Keratinocyte (primary cell): ENCODE data around the gene GPC3.

Experiments
- EZH2 ChIP-seq: IDR thresholded peaks from one replicate; pipeline ENCODE4 v1.6.1; 2012; ENCODE audit warnings: inconsistent platforms, mild to moderate bottlenecking, low read length, moderate library complexity
- TF ChIP-seq, protein P1 (sequence below), 3 experiments: IDR thresholded peaks in 1 of 3; conservative IDR thresholded peaks in 1 of 3; optimal IDR thresholded peaks in 1 of 3; 2 replicates in 2 of 3; 3 replicates in 1 of 3; pipeline versions ENCODE3 to v1.5.1; 2011; ENCODE audit warnings: low read length in 3 of 3, mild to moderate bottlenecking in 3 of 3, moderate library complexity in 2 of 3, control low read depth in 1 of 3, inconsistent platforms in 1 of 3; ENCODE audit not compliant: insufficient read depth in 2 of 3; ENCODE audit errors: extremely low read depth in 1 of 3

DNA sequence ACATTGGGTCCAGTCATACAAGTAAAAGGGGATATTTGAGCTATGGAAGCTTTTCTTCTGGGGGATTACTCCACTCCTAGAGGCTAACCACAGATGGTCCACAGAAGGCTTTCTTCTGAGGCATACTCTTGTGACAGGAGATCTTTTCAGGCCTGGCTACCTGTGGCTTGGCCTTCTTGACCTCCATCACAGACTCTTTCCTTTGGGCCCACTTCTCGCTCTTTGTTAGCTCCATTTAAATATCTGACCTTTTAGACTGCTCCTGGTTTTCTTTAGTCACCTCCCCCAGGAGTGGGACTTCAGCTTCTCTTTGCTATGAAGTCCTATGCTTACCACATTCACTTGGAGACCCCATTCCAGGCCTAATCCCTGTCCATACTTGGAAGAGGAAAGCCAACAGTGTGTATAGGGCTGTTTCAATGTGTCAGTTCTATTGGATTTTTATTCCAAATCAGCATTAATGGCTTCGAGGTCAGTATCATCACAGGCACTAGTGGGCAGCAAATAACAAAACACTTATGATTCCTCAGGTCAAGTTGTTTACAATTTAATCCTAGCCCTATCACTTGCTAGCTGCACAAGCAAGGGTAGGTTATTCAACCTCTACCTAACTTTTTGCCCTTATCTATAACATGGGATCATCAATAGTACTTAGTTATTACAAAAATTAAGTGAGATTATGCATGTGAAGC, 26.3 kb downstream of the GPC3 start:
- TF ChIP-seq, protein P1, sequence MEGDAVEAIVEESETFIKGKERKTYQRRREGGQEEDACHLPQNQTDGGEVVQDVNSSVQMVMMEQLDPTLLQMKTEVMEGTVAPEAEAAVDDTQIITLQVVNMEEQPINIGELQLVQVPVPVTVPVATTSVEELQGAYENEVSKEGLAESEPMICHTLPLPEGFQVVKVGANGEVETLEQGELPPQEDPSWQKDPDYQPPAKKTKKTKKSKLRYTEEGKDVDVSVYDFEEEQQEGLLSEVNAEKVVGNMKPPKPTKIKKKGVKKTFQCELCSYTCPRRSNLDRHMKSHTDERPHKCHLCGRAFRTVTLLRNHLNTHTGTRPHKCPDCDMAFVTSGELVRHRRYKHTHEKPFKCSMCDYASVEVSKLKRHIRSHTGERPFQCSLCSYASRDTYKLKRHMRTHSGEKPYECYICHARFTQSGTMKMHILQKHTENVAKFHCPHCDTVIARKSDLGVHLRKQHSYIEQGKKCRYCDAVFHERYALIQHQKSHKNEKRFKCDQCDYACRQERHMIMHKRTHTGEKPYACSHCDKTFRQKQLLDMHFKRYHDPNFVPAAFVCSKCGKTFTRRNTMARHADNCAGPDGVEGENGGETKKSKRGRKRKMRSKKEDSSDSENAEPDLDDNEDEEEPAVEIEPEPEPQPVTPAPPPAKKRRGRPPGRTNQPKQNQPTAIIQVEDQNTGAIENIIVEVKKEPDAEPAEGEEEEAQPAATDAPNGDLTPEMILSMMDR (optimal IDR thresholded peaks at IDR 0.05 in 1 of 3, IDR thresholded peaks at IDR 0.05 in 1 of 3, conservative IDR thresholded peaks at IDR 0.05 in 1 of 3; ENCODE audit: extremely low read depth in 1 of 3, insufficient read depth in 2 of 3, low read length in 3 of 3), result no peak
- no peak for TF ChIP-seq EZH2
